ENCODE data around the gene UBTD2.

The UBTD2 gene

GRCh38 chr5:172188893-172189692 lies 94.5 kb downstream of the UBTD2 start:
- DNase-seq, result no peak

- DNase-seq, result peak; percentile 90
Observed at GRCh38 chr5:172188033-172188892, 95.3 kb downstream of the UBTD2 start, which contains the start of gene STK10. TSS of gene STK10 (minus strand) at chr5:172188224. CDS start at chr5:172188042, 182 bp downstream.

- no peak for DNase-seq
Observed at GRCh38 chr5:172187118-172188032, 96.2 kb downstream of the UBTD2 start.

GRCh38 chr5:172186114-172186695 lies 97.4 kb downstream of the UBTD2 start:
- DNase-seq, result no peak

- DNase-seq, result no peak
Observed at GRCh38 chr5:172185096-172185461, 98.5 kb downstream of the UBTD2 start.

GRCh38 chr5:172183881-172184280 lies 99.7 kb downstream of the UBTD2 start:
- no peak for DNase-seq

- no peak for DNase-seq
Observed at GRCh38 chr5:172182291-172182690, 101.3 kb downstream of the UBTD2 start.

GRCh38 chr5:172180936-172181335 lies 102.6 kb downstream of the UBTD2 start:
- DNase-seq, result no peak

- no peak for DNase-seq
Observed at GRCh38 chr5:172178991-172179989, 104.3 kb downstream of the UBTD2 start.

- no peak for DNase-seq
Observed at GRCh38 chr5:172178301-172178987, 105.1 kb downstream of the UBTD2 start.

GRCh38 chr5:172177176-172177575 lies 106.4 kb downstream of the UBTD2 start:
- no peak for DNase-seq

- no peak for DNase-seq
Observed at GRCh38 chr5:172175263-172175719, 108.3 kb downstream of the UBTD2 start.

GRCh38 chr5:172173564-172174153 lies 109.9 kb downstream of the UBTD2 start:
- no peak for DNase-seq

- DNase-seq, result peak; percentile 74
Observed at GRCh38 chr5:172172912-172173563, 110.5 kb downstream of the UBTD2 start.

- DNase-seq, result no peak
Observed at GRCh38 chr5:172171118-172171517, 112.4 kb downstream of the UBTD2 start.

GRCh38 chr5:172170251-172170701 lies 113.3 kb downstream of the UBTD2 start:
- no peak for DNase-seq

- DNase-seq, result no peak
Observed at GRCh38 chr5:172169216-172169615, 114.3 kb downstream of the UBTD2 start.

GRCh38 chr5:172168311-172168710 lies 115.3 kb downstream of the UBTD2 start:
- no peak for DNase-seq

GRCh38 chr5:172167895-172168294 lies 115.7 kb downstream of the UBTD2 start:
- no peak for DNase-seq

Data from midbrain (tissue), 1 donor.